ENCODE data around the gene SLC13A5.
"Not testable (repeated sequence)": the region's sequence is repeated elsewhere in the genome, so short reads cannot be mapped to it uniquely, and the experiment has no call there.

Gene SLC13A5

GRCh38 chr17:6710317-6710716 lies 2.9 kb downstream of the SLC13A5 start:
- no peak for DNase-seq

- no peak for DNase-seq
Observed at GRCh38 chr17:6708357-6708961, 4.7 kb downstream of the SLC13A5 start.

GRCh38 chr17:6706996-6707395 lies 6.2 kb downstream of the SLC13A5 start:
- no peak for DNase-seq

GRCh38 chr17:6706499-6706898 lies 6.7 kb downstream of the SLC13A5 start:
- DNase-seq, result no peak

GRCh38 chr17:6704470-6705052 lies 8.6 kb downstream of the SLC13A5 start:
- DNase-seq, result no peak

GRCh38 chr17:6703751-6704150 lies 9.4 kb downstream of the SLC13A5 start:
- DNase-seq, result no peak

- no peak for DNase-seq
Observed at GRCh38 chr17:6702567-6703215, 10.5 kb downstream of the SLC13A5 start.

GRCh38 chr17:6701719-6702118 lies 11.4 kb downstream of the SLC13A5 start:
- DNase-seq, result no peak

- no peak for DNase-seq
Observed at GRCh38 chr17:6700948-6701307, 12.2 kb downstream of the SLC13A5 start.

- DNase-seq, result no peak
Observed at GRCh38 chr17:6699997-6700947, 12.9 kb downstream of the SLC13A5 start.

- no peak for DNase-seq
Observed at GRCh38 chr17:6698004-6698403, 15.2 kb downstream of the SLC13A5 start.

- no peak for DNase-seq
Observed at GRCh38 chr17:6696906-6697305, 16.3 kb downstream of the SLC13A5 start.

- DNase-seq, result no peak
Observed at GRCh38 chr17:6695565-6695964, 17.6 kb downstream of the SLC13A5 start.

- no peak for DNase-seq
Observed at GRCh38 chr17:6695051-6695450, 18.1 kb downstream of the SLC13A5 start.

- DNase-seq, result not testable (repeated sequence)
Observed at GRCh38 chr17:6691958-6692357, 21.2 kb downstream of the SLC13A5 start.

- no peak for DNase-seq
Observed at GRCh38 chr17:6691546-6691945, 21.6 kb downstream of the SLC13A5 start.

- DNase-seq, result no peak
Observed at GRCh38 chr17:6690641-6691040, 22.5 kb downstream of the SLC13A5 start.

- DNase-seq, result no peak
Observed at GRCh38 chr17:6688944-6689343, 24.2 kb downstream of the SLC13A5 start.

GRCh38 chr17:6686026-6686425 lies 27.1 kb downstream of the SLC13A5 start:
- no peak for DNase-seq

- no peak for DNase-seq
Observed at GRCh38 chr17:6684881-6685767, 28.0 kb downstream of the SLC13A5 start.

- DNase-seq, result no peak
Observed at GRCh38 chr17:6684460-6684783, 28.7 kb downstream of the SLC13A5 start.

- no peak for DNase-seq
Observed at GRCh38 chr17:6683730-6684459, 29.3 kb downstream of the SLC13A5 start.
